UCSD-AML1 (cell line): ENCODE data around the gene CKMT2.

Source experiments
- DNase-seq: peaks from one replicate; lab custom pipeline; 2025; ENCODE audit not compliant: unreplicated experiment; lab: John Stamatoyannopoulos, UW

The CKMT2 gene

GRCh38 chr5:81302596-81302995, 69.5 kb downstream of the CKMT2 start:
- DNase-seq = no peak

GRCh38 chr5:81303563-81303962, 70.4 kb downstream of the CKMT2 start:
- no peak for DNase-seq

- DNase-seq = no peak
Measured at GRCh38 chr5:81305785-81306184, 72.7 kb downstream of the CKMT2 start.

GRCh38 chr5:81308836-81309235, 75.7 kb downstream of the CKMT2 start:
- no peak for DNase-seq

GRCh38 chr5:81310402-81311063, 77.4 kb downstream of the CKMT2 start:
- no peak for DNase-seq

GRCh38 chr5:81313278-81313677, 80.2 kb downstream of the CKMT2 start:
- DNase-seq = no peak

- DNase-seq = no peak
Measured at GRCh38 chr5:81313686-81314085, 80.6 kb downstream of the CKMT2 start.

GRCh38 chr5:81314581-81314980, 81.5 kb downstream of the CKMT2 start:
- DNase-seq = no peak

- no peak for DNase-seq
Measured at GRCh38 chr5:81315336-81315735, 82.2 kb downstream of the CKMT2 start.

- DNase-seq = no peak
Measured at GRCh38 chr5:81315830-81316229, 82.7 kb downstream of the CKMT2 start.
